Measurements from ENCODE around the gene SGTA.

Gene SGTA

GRCh38 chr19:2810141-2811091 lies 27.3 kb upstream of the SGTA start:
- DNase-seq, result no peak

- no peak for DNase-seq
These were observed 26.5 kb upstream of the SGTA start for GRCh38 chr19:2809387-2810140.

- no peak for DNase-seq
These were observed 25.3 kb upstream of the SGTA start for GRCh38 chr19:2808129-2808941.

- DNase-seq, result no peak
These were observed 24.5 kb upstream of the SGTA start for GRCh38 chr19:2807379-2808128.

GRCh38 chr19:2806736-2807378 lies 23.8 kb upstream of the SGTA start:
- DNase-seq, result no peak

- DNase-seq, result no peak
These were observed 23.0 kb upstream of the SGTA start for GRCh38 chr19:2805991-2806649.

GRCh38 chr19:2805261-2805900 lies 22.3 kb upstream of the SGTA start:
- no peak for DNase-seq

GRCh38 chr19:2804156-2805004 lies 21.3 kb upstream of the SGTA start:
- DNase-seq, result no peak

GRCh38 chr19:2803486-2804155 lies 20.5 kb upstream of the SGTA start:
- DNase-seq, result no peak

- DNase-seq, result no peak
These were observed 19.8 kb upstream of the SGTA start for GRCh38 chr19:2802826-2803225.

- DNase-seq, result no peak
These were observed 17.4 kb upstream of the SGTA start for GRCh38 chr19:2800506-2800905.

- no peak for DNase-seq
These were observed 16.4 kb upstream of the SGTA start for GRCh38 chr19:2799273-2800020.

GRCh38 chr19:2798733-2799132 lies 15.7 kb upstream of the SGTA start:
- peak in 1 of 56 donors; percentile 26 for DNase-seq

- DNase-seq, result no peak
These were observed 15.1 kb upstream of the SGTA start for GRCh38 chr19:2798158-2798685.

- peak in 4 of 56 donors; percentile 6 to 25 (median 14) for DNase-seq
These were observed 14.2 kb upstream of the SGTA start for GRCh38 chr19:2797280-2797679.

GRCh38 chr19:2796659-2797266 lies 13.7 kb upstream of the SGTA start:
- peak in 1 of 56 donors; percentile 9 for DNase-seq
